ENCODE results near the gene PAQR6. TPM values are rescaled to one million over a fixed set of nuclear protein-coding genes. Genes with fewer than 3 reads are reported as not detected.
A peak's percentile ranks its signal among the peaks of the same experiment; 100 is the strongest.

Gene PAQR6
- 1 to 10 TPM; 3.0 to 4.4 (median 3.0) TPM for polyA plus RNA-seq (ENCODE audit: insufficient read length in 3 of 3)

GRCh38 chr1:156247460-156248322, at the start of gene PAQR6:
TSS of gene PAQR6 (minus strand) at chr1:156248056. CDS start at chr1:156246731, 1,325 bp downstream.
- DNase-seq (ENCODE audit: low read depth in 3 of 3, low spot score in 2 of 3): no peak

GRCh38 chr1:156295391-156295947, 47.6 kb upstream of the PAQR6 start, which contains the start of gene GLMP:
TSS of gene GLMP (minus strand) at chr1:156295679. CDS start at chr1:156295645, 34 bp downstream.
- peak in 1 of 3 donors; percentile 47 for DNase-seq (ENCODE audit: low read depth in 3 of 3, low spot score in 2 of 3)

- no peak for DNase-seq (ENCODE audit: low read depth in 3 of 3, low spot score in 2 of 3)
These were observed 46.0 kb upstream of the PAQR6 start for GRCh38 chr1:156293895-156294294.

- no peak for DNase-seq (ENCODE audit: low read depth in 3 of 3, low spot score in 2 of 3)
These were observed 45.2 kb upstream of the PAQR6 start for GRCh38 chr1:156293098-156293434.

GRCh38 chr1:156291226-156292061, 43.6 kb upstream of the PAQR6 start:
- DNase-seq (ENCODE audit: low read depth in 3 of 3, low spot score in 2 of 3): peak in 2 of 3 donors; percentile 61 to 62

GRCh38 chr1:156289857-156290256, 42.0 kb upstream of the PAQR6 start:
- DNase-seq (ENCODE audit: low read depth in 3 of 3, low spot score in 2 of 3): no peak

- DNase-seq (ENCODE audit: low read depth in 3 of 3, low spot score in 2 of 3): no peak
These were observed 38.2 kb upstream of the PAQR6 start for GRCh38 chr1:156286061-156286460.

GRCh38 chr1:156285437-156285836, 37.6 kb upstream of the PAQR6 start:
- DNase-seq (ENCODE audit: low read depth in 3 of 3, low spot score in 2 of 3): no peak

- DNase-seq (ENCODE audit: low read depth in 3 of 3, low spot score in 2 of 3): no peak
These were observed 36.9 kb upstream of the PAQR6 start for GRCh38 chr1:156284757-156285156.

- DNase-seq (ENCODE audit: low read depth in 3 of 3, low spot score in 2 of 3): no peak
These were observed 36.3 kb upstream of the PAQR6 start, which contains the start of gene TMEM79 for GRCh38 chr1:156284112-156284511. TSS of gene TMEM79 (plus strand) at chr1:156284325. CDS start at chr1:156285227, 902 bp downstream.

- no peak for DNase-seq (ENCODE audit: low read depth in 3 of 3, low spot score in 2 of 3)
These were observed 35.7 kb upstream of the PAQR6 start for GRCh38 chr1:156283521-156283920.

- DNase-seq (ENCODE audit: low read depth in 3 of 3, low spot score in 2 of 3): peak; percentile 94 to 98 (median 98)
These were observed 34.8 kb upstream of the PAQR6 start, which contains the start of gene SMG5 for GRCh38 chr1:156282479-156283222. TSS of gene SMG5 (minus strand) at chr1:156282825. CDS start at chr1:156282680, 145 bp downstream.

- no peak for DNase-seq (ENCODE audit: low read depth in 3 of 3, low spot score in 2 of 3)
These were observed 34.0 kb upstream of the PAQR6 start for GRCh38 chr1:156281693-156282478.

GRCh38 chr1:156281281-156281680, 33.4 kb upstream of the PAQR6 start:
- no peak for DNase-seq (ENCODE audit: low read depth in 3 of 3, low spot score in 2 of 3)

GRCh38 chr1:156279837-156280236, 32.0 kb upstream of the PAQR6 start:
- no peak for DNase-seq (ENCODE audit: low read depth in 3 of 3, low spot score in 2 of 3)

- DNase-seq (ENCODE audit: low read depth in 3 of 3, low spot score in 2 of 3): no peak
These were observed 29.1 kb upstream of the PAQR6 start for GRCh38 chr1:156276966-156277381.

GRCh38 chr1:156276532-156276931, 28.7 kb upstream of the PAQR6 start:
- no peak for DNase-seq (ENCODE audit: low read depth in 3 of 3, low spot score in 2 of 3)

- DNase-seq (ENCODE audit: low read depth in 3 of 3, low spot score in 2 of 3): no peak
These were observed 22.5 kb upstream of the PAQR6 start for GRCh38 chr1:156270314-156270713.

- DNase-seq (ENCODE audit: low read depth in 3 of 3, low spot score in 2 of 3): no peak
These were observed 20.5 kb upstream of the PAQR6 start for GRCh38 chr1:156268336-156268735.
